GM12892 (cell line): ENCODE measurements around the gene MTHFSD.

ENCODE experiments used
- POLR2A ChIP-seq: IDR thresholded peaks from 2 replicates; pipeline ENCODE4 v1.6.1; 2011; ENCODE audit warnings: low read depth, low read length, control low read depth
- POLR2AphosphoS5 ChIP-seq: IDR thresholded peaks from 2 replicates; pipeline ENCODE4 v1.6.1; 2011; ENCODE audit warnings: low read depth, low read length, control low read depth
- TAF1 ChIP-seq: IDR thresholded peaks from 2 replicates; pipeline ENCODE4 v1.6.1; 2011; ENCODE audit warnings: low read depth, mild to moderate bottlenecking, control low read depth, low read length, borderline replicate concordance

- TF ChIP-seq POLR2A = no peak
- no peak for TF ChIP-seq POLR2AphosphoS5
- TF ChIP-seq TAF1 = no peak
Observed at GRCh38 chr16:86504315-86505184, 50.5 kb downstream of the MTHFSD start.
